Esophagus muscularis mucosa (tissue), 4 donors: ENCODE results near the gene LRGUK. TPM values are rescaled to one million over a fixed set of nuclear protein-coding genes. Genes with fewer than 3 reads are reported as not detected.

Experiments
- DNase-seq: peaks from one replicate; pipeline ENCODE4 v3.0.0-alpha.2; 2017; ENCODE audit errors: extremely low spot score
- H3K27ac ChIP-seq, 4 donors: fragments of 200-600 bp; sonication (generic); replicated peaks in 1 of 4; 1 replicate in 3 of 4; 2 replicates in 1 of 4; pipeline ENCODE4 v1.5.1; 2016 to 2019; ENCODE audit warnings: mild to moderate bottlenecking in 1 of 4
- H3K27me3 ChIP-seq, 4 donors: fragments of 200-600 bp; sonication (generic); one replicate each; pipeline versions ENCODE4 v1.5.1 to v1.6.0; 2016 to 2019
- H3K36me3 ChIP-seq, 4 donors: fragments of 200-600 bp; sonication (generic); one replicate each; pipeline ENCODE4 v1.5.1; 2016 to 2019
- H3K4me1 ChIP-seq, 4 donors: fragments of 200-600 bp; sonication (generic); one replicate each; pipeline ENCODE4 v1.5.1; 2016 to 2019
- H3K4me3 ChIP-seq, 4 donors: fragments of 200-600 bp; sonication (generic); 1 replicate in 2 of 4; 2 replicates in 2 of 4; pipeline ENCODE4 v1.5.1; 2016 to 2019; ENCODE audit warnings: mild to moderate bottlenecking in 4 of 4, moderate library complexity in 1 of 4
- H3K9me3 ChIP-seq, 4 donors: fragments of 200-600 bp; sonication (generic); 1 replicate in 3 of 4; 2 replicates in 1 of 4; pipeline ENCODE4 v1.5.1; 2016 to 2019
- CTCF ChIP-seq, 3 experiments: fragments of 200-600 bp in 2 of 3; fragments of 450-650 bp in 1 of 3; sonication (generic) in 2 of 3; IDR thresholded peaks; one replicate each; pipeline ENCODE4 v1.5.1; 2017 to 2019; ENCODE audit warnings: antibody characterized with exemption in 3 of 3, mild to moderate bottlenecking in 2 of 3, moderate library complexity in 1 of 3
- EP300 ChIP-seq: sonication (generic); formaldehyde crosslinking; IDR thresholded peaks from one replicate; pipeline ENCODE4 v1.6.1; 2017; ENCODE audit warnings: antibody characterized with exemption
- POLR2A ChIP-seq: fragments of 450-650 bp; IDR thresholded peaks from one replicate; pipeline ENCODE4 v1.6.1; 2017; ENCODE audit warnings: antibody characterized with exemption, moderate library complexity, mild to moderate bottlenecking, low read depth
- POLR2AphosphoS5 ChIP-seq, 2 donors: sonication (generic); formaldehyde crosslinking; IDR thresholded peaks; one replicate each; pipeline ENCODE4 v1.6.1; 2017; ENCODE audit warnings: antibody characterized with exemption in 2 of 2
- WGBS: methylation state at CpG from one replicate; pipeline ENCODE4 v1.1.5; 2018; 5-methylcytosine and 5-hydroxymethylcytosine counted together
- intact Hi-C: fragments of 100-400 bp; cut with DNase I; formaldehyde crosslinking; loops from one replicate; pipeline ENCODE4 v1.15.1; 2023
- total RNA-seq, 4 donors: library from RNA; depleted of rRNA; stranded (reverse); fragments of >200 nt; gene quantifications; one replicate each; pipeline versions ENCODE4 v1.1.0 to v1.2.1, GENCODE V29; 2016

LRGUK gene
- total RNA-seq, 4 donors from 2014 or later: 0.13 to 0.83 (median 0.31) TPM

GRCh38 chr7:134174795-134175261, 47.7 kb downstream of the LRGUK start:
- H3K4me1 ChIP-seq: no peaks in the 10 kb centered on the region
- no peak overlapping the region for H3K27ac ChIP-seq
- TF ChIP-seq CTCF (IDR thresholded peaks at IDR 0.05): no peak
- no peak for TF ChIP-seq EP300
- no peak for TF ChIP-seq POLR2AphosphoS5 (IDR thresholded peaks at IDR 0.05)
- no peak for TF ChIP-seq POLR2A
- no peak for DNase-seq
- no peaks in the 10 kb centered on the region for H3K36me3 ChIP-seq
- no peaks in the 10 kb centered on the region for H3K27me3 ChIP-seq
- intact Hi-C loops: no loop called here
- no peak overlapping the region for H3K4me3 ChIP-seq
- WGBS: 72% methylated on average over 2 of the region's 2 CpGs
- no peaks in the 10 kb centered on the region for H3K9me3 ChIP-seq

GRCh38 chr7:134175334-134176036, 48.3 kb downstream of the LRGUK start:
- Histone ChIP-seq H3K4me3 (no peak overlapping the region), H3K36me3 (no peaks in the 10 kb centered on the region), H3K27ac (no peak overlapping the region), H3K4me1 (no peaks in the 10 kb centered on the region), H3K9me3 (no peaks in the 10 kb centered on the region), H3K27me3 (no peaks in the 10 kb centered on the region)
- TF ChIP-seq POLR2AphosphoS5 (IDR thresholded peaks at IDR 0.05) (no peak), EP300 (no peak), POLR2A (no peak), CTCF (IDR thresholded peaks at IDR 0.05) (no peak)
- intact Hi-C loops: no loop called here
- DNase-seq: no peak
- WGBS: 89% methylated on average over 6 of the region's 6 CpGs

GRCh38 chr7:134176037-134176350, 48.9 kb downstream of the LRGUK start:
- Histone ChIP-seq H3K36me3 (no peaks in the 10 kb centered on the region), H3K27me3 (no peaks in the 10 kb centered on the region), H3K27ac (no peak overlapping the region), H3K4me1 (no peaks in the 10 kb centered on the region), H3K9me3 (no peaks in the 10 kb centered on the region), H3K4me3 (no peak overlapping the region)
- intact Hi-C loops: no loop called here
- no peak for DNase-seq
- TF ChIP-seq CTCF (IDR thresholded peaks at IDR 0.05): no peak
- no peak for TF ChIP-seq EP300
- no peak for TF ChIP-seq POLR2A
- no peak for TF ChIP-seq POLR2AphosphoS5 (IDR thresholded peaks at IDR 0.05)
- WGBS: 95% methylated on average over 4 of the region's 4 CpGs

- no peaks in the 10 kb centered on the region for H3K36me3 ChIP-seq
- no peak overlapping the region for H3K27ac ChIP-seq
- H3K4me1 ChIP-seq: no peaks in the 10 kb centered on the region
- intact Hi-C loops: no loop called here
- H3K27me3 ChIP-seq: no peaks in the 10 kb centered on the region
- no peak overlapping the region for H3K4me3 ChIP-seq
- DNase-seq: no peak
- TF ChIP-seq EP300 (no peak), CTCF (IDR thresholded peaks at IDR 0.05) (no peak), POLR2AphosphoS5 (IDR thresholded peaks at IDR 0.05) (no peak), POLR2A (no peak)
- no peaks in the 10 kb centered on the region for H3K9me3 ChIP-seq
- WGBS: 75% methylated on average over 6 of the region's 6 CpGs
These were observed 52.2 kb downstream of the LRGUK start for GRCh38 chr7:134179036-134180011.
